Ammon's horn (tissue), 1 donor: ENCODE results near the gene ZBED4.
A peak's percentile ranks its signal among the peaks of the same experiment; 100 is the strongest.

ENCODE experiments used
- DNase-seq: peaks from one replicate; pipeline ENCODE4 v3.0.0-alpha.2; 2016; ENCODE audit warnings: low spot score

Gene ZBED4

DNA sequence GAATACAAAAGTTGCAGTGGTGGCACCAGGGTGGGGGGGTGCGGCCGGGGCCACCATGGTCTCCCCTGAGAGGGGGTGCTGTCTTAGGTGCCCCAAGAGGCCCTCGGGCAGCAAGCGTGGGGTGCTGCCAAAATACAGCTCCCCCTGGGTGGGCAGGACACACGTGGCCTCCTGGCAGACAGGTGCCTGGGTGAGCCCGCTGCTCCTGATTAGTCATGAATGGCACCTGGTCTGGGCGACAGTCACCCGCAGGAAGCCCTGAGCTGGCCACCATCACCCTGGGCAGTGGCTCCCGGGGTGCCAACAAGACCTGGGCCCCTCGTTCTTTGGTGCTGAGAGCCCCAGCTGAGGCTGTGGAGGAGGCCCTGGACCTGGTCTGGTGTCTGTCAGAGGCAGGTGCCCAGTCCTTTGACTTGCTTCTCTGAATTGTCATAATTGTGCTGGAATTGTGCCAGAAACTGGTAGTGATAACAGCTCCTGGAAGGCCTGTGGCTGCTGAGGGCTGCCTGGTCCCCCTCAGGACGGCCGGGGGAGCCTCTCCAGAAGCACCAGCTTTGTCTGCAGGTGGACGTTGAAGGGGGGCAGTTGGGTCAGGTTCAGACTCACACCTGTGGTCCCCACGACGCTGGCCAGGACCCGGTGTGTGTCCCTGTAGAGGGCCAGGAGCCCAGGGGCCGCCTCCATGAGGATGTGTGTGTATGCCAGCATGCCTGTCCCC, 49.8 kb downstream of the ZBED4 start:
- no peak for DNase-seq

DNA sequence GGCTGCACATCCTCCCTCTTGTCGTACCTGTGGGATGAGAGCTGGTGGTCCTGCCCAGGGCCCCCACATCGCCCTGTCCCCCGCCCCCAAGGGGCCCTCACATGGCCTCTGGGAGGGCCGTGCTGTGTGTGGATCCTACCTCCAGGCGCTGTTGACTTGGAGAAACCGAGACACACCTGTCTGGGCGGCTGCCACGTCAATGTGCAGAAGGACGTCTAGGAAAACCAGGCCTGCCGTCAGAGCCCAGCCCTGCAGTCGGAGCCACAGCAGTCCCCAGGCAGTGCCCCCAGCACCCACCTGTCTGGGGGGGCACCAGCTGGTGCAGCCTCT, 50.4 kb downstream of the ZBED4 start:
- DNase-seq: no peak

DNA sequence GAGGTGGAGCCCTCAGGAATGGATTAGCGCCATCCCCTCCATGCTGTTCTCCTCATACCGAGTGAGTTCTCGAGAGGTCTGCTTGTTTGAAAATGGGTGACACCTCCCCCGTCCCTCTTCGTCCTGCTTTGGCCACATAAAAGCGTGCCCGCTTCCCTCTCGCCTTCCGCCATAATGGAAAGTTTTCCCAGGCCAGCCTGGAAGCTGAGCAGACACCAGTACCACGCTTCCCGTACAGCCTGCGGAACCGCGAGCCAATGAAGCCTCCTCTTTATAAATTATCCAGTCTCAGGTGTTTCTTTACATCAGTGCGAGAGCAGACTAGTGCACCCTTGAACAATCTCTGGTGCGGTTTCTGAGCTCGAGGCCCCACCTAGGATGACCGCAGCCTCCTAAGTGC, 51.8 kb downstream of the ZBED4 start:
- no peak for DNase-seq

DNA sequence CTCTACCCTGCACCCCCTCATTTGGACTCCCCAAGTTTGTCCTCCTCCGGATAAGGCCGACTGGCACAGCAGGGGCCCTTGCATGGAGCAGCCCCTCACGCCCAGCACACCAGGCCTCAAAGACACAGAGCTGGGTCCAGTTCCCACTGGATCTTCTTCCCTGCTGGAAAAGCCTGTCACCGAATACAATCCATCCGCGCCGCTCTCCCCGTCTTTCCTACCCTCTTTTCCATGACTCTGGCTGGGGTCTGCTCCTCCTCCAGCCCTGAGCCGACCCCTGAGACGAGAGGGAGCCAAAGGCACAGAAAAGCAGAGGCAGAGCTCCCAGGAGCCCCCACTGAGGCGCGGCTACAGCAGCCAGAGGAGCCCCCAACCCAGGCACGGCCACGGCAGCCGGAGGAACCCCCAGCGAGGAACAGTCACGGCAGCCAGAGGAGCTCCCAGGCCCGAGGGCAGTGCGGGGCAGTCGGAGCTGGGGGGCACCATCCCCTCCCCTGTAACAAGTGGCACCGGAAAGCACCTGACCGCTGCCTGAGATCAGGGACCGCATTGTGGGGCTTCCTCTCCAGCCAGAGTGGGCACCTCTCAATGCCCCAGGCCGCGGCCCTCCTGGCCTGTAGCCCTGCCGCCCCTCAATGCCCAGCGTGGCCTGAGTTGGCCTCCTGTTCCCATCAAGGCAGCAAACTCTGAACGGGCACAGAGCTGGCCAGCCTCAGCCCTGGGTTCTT, 52.6 kb downstream of the ZBED4 start:
- DNase-seq: no peak

DNA sequence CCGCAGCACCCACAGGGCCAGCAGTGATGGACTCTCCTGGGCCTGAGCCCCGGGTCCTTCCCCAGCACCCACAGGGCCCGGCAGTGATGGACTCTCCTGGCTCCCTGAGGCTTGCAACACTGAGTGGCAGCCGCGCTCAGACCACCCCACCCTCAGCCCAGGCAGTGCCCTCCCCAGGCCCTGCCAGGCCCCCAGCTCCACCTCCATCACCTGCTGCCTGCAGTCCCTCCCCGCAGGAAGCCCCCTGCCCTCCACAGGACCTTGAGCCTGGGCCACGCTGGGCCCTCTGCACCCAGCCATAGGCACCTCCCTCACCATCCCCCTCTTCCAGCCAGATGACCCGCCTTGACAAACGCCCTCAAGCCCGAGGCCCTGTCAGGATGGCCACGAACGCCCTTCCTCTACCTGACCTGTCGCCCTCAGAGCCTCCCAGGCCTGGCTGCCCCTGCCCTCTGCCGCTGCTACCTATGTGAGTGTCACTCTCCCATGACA, 53.2 kb downstream of the ZBED4 start:
- no peak for DNase-seq

GRCh38 chr22:49907807-49908206, 54.2 kb downstream of the ZBED4 start:
- DNase-seq: no peak

DNA sequence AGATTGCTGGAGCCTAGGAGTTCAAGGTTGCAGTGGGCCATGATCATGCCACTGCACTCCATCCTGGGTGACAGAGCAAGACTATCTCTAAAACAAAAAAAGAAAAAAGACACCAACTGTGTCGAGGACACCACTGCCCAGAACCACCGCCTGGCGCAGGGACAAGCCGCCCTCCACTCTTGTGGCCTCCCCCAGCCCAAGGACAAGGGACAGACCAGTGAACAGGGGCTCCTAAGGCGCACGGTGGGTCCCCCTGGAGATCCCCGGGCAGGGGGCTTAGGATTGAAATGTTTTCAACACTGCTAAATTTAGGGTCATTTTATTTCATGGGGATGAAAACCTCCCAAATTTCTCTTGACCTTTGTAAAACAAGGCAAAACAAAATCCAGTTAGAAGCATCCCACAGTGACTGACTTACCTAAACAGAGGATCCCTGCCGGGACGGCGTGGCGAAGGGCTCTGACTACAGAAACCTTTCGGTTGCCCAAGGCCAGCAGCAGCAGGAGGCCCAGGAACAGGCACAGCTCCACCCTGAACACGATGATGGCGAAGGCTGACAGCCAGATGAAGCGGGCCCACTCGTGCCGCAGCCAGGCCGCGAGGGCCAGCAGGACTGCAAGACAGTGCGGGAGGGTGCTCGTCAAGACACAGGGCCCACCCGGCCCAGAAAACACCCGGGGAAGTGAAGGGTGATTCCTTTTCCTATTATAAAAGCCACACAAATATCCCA, 56.0 kb downstream of the ZBED4 start:
- DNase-seq: no peak

DNA sequence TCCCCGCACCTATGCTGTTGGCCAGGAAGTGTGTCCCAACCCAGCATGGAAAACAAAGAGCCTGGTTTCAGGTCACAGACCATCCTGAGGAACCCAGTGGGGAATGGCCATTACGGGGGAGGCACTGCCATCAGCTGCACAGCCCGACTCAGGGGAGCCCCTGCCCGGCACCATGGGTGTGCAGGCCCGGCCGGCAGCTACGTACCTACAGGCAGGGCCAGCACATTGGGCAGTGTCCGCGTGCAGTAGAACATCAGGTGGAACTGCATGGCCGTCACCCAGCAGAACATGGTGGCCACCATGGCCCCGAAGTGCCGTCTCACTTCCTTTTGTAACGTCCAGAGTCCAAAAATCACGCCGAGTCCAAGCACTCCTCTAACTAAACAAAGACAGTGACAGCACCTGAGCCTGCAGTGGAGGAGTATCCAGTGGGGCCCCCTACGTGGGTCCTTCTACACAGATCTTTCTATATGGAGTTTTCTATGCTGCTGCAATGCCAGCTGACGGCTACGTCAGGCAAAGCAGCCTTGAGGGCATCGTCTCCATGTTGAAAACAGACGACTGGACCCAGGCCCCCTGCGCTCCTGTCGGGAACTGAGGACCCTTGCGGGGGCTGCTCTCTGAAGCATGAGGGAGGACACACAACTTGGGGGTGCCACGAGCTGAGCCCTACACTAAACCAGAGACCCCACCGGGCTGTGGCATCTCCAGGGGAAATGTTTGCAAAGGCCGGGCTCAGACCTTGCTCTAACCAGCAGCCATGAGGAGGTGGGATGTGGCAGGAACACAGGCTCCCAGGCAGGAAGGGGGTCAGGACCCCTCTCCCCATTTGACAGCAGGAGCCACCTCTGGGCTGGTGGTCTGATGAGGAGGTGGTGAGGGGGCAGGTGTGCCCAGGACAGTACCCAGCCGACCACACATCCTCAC, 56.8 kb downstream of the ZBED4 start:
- no peak for DNase-seq

DNA sequence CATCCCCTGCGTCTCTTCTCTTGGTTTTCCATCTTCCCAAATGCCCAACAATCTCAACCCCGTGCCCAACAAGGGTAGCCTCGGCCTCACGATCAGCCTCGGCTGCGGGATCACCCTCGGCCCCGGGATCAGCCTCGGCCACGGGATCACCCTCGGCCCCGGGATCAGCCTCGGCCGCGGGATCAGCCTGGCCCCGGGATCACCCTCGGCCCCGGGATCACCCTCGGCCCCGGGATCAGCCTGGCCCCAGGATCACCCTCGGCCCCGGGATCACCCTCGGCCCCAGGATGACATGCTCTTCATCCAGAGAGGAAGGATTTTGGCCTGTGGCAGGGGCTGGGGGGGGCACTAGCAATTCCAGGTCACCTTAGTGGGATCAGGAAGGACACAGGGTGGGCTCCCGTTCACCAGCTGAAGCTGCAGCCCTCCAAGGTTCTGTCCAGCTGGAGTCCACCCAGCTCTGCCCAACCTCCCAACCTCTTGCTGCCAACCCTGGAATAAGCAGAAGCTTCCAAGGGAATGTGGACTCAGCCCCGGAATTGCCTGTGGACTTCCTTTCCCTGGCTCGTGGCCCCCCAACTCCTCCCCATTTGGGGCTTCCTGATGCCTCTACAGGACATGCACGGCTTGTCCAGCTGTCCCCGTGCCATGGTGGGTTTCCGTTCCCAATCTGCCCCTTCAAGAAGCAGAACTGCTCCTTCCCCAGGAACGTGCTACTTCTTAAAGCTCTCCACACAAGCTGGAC, 58.4 kb downstream of the ZBED4 start:
- no peak for DNase-seq

GRCh38 chr22:49913026-49913425, 59.4 kb downstream of the ZBED4 start:
- DNase-seq: no peak

- DNase-seq: no peak
Measured at GRCh38 chr22:49913446-49913845, 59.8 kb downstream of the ZBED4 start.

- no peak for DNase-seq
Measured at GRCh38 chr22:49914256-49914655, 60.6 kb downstream of the ZBED4 start.

- DNase-seq: no peak
Measured at GRCh38 chr22:49915610-49916009, 62.0 kb downstream of the ZBED4 start.

DNA sequence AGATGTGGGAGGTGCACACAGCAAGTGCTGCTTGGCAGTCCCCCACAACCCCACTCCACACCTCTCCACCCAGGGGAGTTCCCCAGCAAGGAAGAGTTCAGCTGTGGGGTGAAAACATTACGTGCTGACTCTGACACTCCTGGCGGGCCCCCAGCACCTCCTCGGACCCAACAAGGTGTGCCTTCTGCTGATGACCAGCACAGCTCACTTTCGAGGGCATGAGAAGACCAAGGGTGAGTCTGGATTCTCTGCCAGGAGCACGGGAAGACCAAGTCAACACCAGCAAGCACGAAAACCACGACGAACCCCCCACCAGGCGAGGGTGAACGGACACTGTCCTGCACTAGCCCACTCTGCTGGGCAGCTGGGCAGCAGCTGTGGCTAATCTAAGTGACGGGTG, 63.2 kb downstream of the ZBED4 start:
- DNase-seq: no peak

DNA sequence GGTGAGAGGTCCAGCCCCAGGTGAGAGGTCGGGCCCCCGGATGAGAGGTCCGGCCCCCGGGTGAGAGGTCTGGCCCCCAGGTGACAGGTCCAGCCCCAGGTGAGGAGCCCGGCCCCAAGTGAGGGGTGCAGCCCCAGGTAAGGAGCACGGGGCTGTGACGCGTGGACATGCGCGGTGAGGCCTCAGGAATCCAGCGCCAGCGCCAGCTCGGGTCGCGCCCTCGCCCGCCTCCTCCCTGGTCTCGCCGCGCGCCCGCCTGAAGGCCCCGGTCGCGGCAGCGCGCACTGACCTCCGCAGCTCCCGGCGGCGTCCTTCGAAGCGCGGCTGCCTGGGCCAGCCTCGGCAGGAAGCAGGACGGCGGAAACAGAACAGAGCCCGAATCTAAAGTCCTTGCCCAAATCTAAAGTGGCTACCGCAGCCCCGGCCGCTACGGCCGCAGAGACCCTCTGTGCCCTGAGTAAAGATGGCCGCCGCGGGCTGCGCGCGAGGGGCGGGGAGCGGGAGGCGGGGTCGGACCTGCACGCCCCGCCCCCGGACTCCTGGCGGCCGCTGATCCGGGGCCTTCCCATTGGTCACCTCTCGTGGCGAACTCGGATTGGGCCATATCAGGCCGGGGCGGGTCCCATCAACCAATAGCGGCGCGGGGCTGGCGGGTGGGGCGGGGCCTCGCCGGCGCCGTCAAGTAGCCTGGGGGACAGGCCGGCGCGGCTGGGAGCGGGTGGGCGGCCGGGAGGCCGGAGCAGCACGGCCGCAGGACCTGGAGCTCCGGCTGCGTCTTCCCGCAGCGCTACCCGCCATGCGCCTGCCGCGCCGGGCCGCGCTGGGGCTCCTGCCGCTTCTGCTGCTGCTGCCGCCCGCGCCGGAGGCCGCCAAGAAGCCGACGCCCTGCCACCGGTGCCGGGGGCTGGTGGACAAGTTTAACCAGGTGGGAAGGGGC, 64.6 kb downstream of the ZBED4 start, which contains the start of the genes ALG12 and CRELD2:
Gene ALG12 (minus strand): TSS at position 465 of the 937 bp plus-strand sequence. CDS start 4,673 bp downstream, outside the sequence.
Gene CRELD2 (plus strand): TSS at position 661 of the 937 bp plus-strand sequence. CDS start 136 bp downstream, at position 797.
- peak; percentile 98 for DNase-seq

DNA sequence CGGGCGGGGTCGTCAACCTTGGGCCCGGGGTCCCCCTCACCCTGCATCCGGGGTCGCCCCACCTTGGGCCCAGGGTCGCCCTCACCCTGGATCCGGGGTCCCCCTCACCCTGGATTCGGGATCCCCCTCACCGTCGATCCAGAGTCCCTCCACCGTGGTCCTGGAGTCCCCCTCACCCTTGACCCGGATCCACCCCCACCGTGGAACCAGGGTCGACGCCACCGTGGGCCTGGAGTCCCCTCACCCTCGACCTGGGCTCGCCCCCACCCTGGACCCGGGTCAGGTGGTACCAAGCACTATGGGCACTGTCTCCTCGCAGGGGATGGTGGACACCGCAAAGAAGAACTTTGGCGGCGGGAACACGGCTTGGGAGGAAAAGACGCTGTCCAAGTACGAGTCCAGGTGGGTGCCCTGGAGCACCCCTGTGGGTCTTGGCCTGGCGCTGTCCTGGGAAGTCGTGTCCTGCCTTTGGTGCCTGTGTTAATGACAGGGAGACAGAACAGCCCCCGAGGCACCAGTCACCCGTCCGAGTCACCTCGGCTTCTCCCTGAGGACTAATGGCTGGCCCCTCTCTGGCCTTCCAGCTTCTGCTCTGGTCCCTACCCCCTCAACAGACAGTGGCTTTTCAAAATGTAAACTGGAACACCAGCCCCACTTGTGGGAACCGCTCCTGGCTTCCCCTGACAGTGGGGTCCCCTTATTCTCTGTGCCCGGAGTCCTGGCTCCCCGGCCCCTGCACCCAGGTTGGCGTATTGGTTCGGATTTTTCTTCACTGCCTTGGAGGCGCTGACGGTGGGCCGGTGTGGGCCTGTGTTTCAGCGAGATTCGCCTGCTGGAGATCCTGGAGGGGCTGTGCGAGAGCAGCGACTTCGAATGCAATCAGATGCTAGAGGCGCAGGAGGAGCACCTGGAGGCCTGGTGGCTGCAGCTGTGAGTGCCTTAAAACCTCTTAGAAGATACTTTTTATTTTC, 65.6 kb downstream of the ZBED4 start:
- no peak for DNase-seq

DNA sequence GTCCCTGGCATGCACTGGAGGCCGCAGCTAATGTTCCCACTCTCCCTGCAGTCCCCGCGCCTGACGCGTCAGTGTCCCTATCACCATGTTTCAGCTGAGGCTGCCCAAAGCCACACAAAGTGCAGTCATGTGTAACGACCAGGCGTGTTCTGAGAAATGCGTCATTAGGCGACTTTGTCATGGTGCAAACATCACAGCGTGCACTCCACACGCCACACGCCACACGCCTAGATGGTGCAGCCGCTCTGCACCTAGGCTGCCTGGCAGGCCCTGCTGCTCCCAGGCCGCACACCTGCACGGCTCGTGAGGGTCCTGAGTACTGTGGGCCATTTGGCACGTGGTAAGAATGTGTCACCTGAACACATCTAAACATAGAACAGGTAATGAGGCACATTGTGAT, 67.2 kb downstream of the ZBED4 start:
- DNase-seq: no peak

GRCh38 chr22:49921508-49922278, 68.0 kb downstream of the ZBED4 start:
- DNase-seq: no peak
